Activated naive CD8-positive, alpha-beta T cell treated with anti-CD3 and anti-CD28 coated beads, Interleukin-2, amount 10 ng/mL, durations not matched to agents 7 days and 5 days (primary cell): Measurements from ENCODE around the gene FEM1C. TPM values are rescaled to one million over a fixed set of nuclear protein-coding genes. Genes with fewer than 3 reads are reported as not detected.

Experiments
- ATAC-seq: fragments of 150-1000 bp; cut with Tn5 transposase; one replicate; pipeline ENCODE4 v1.10.0; 2021; ENCODE audit warnings: low read depth, moderate library complexity
- POLR2A ChIA-PET: fragments of 350-600 bp; sonication (Branson Sonifier 250); formaldehyde crosslinking; loops from one replicate; lab custom pipeline; 2021; ENCODE audit warnings: antibody characterized with exemption; lab: Charles Lee
- DNase-seq: peaks from one replicate; pipeline ENCODE4 v3.0.0; 2021
- H3K27ac Mint-ChIP-seq: one replicate; pipeline ENCODE4 v1.8.0; 2022; ENCODE audit warnings: mild to moderate bottlenecking, mixed read lengths
- H3K27me3 Mint-ChIP-seq: one replicate; pipeline ENCODE4 v1.8.0; 2022; ENCODE audit warnings: mild to moderate bottlenecking, moderate library complexity, mixed read lengths
- H3K36me3 Mint-ChIP-seq: one replicate; pipeline ENCODE4 v1.8.0; 2021; ENCODE audit warnings: mild to moderate bottlenecking, mixed read lengths
- H3K4me1 Mint-ChIP-seq: one replicate; pipeline ENCODE4 v1.8.0; 2021; ENCODE audit warnings: mixed read lengths
- H3K4me3 Mint-ChIP-seq: one replicate; pipeline ENCODE4 v1.8.0; 2022; ENCODE audit warnings: mild to moderate bottlenecking, moderate library complexity, mixed read lengths
- H3K9me3 Mint-ChIP-seq: one replicate; pipeline ENCODE4 v1.8.0; 2021; ENCODE audit warnings: mixed read lengths
- total RNA-seq, 2 experiments: library from RNA; stranded (reverse); gene quantifications; one replicate each; pipeline ENCODE4 v1.2.3, GENCODE V29; 2021

Gene FEM1C, protein sequence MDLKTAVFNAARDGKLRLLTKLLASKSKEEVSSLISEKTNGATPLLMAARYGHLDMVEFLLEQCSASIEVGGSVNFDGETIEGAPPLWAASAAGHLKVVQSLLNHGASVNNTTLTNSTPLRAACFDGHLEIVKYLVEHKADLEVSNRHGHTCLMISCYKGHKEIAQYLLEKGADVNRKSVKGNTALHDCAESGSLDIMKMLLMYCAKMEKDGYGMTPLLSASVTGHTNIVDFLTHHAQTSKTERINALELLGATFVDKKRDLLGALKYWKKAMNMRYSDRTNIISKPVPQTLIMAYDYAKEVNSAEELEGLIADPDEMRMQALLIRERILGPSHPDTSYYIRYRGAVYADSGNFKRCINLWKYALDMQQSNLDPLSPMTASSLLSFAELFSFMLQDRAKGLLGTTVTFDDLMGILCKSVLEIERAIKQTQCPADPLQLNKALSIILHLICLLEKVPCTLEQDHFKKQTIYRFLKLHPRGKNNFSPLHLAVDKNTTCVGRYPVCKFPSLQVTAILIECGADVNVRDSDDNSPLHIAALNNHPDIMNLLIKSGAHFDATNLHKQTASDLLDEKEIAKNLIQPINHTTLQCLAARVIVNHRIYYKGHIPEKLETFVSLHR
- total RNA-seq = 10 to 100 TPM; 14.9 to 15.6 TPM

DNA sequence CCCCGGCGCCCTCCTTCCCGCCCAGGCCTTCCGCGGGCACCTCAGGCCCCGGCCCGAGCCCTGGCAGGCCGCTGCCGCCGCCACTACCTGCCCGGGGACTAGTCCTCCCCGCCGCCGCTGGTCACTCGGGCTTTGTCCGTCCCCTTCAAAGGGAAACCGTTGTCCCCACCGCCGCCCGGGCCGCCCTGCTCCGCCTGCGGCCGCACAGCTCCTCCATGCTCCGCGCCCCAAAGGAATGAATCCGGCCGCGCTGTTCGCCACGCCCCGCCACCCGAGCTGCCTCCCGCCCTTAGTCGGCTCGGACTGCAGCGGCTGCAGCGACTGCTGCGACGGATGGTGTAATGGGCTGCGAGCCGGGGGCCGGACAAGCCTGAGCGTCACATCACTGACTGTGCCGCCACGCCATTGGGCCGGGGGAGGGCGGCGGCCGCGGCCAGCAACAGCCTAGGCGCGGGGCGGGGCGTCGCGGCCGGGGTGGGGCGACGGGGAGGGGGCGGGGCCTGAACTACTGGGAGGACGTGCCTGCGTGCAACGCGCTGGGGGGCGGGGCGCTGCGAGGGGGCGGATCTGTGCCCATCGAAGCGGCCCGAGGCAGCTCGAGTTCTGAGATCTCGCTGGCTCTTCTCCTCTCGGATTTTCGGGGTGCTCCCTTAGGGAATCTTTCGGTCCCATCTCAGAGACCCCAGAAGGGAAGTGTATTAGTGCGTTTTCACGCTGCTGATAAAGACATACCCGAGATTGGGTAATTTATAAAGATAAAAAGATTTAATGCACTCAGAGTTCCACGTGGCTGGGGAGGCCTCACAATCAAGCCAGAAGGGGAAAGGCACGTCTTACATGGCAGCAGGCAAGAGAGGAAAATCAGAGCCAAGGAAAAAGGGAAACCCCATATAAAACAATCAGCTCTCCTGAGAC, at the start of gene FEM1C:
Gene FEM1C, minus strand, starts transcription at position 340 of the 915 bp plus-strand sequence. CDS start 1,282 bp downstream, outside the sequence.
- Mint-ChIP-seq H3K27ac (peak within 1 kb of the TSS; percentile 100), H3K9me3 (no peaks in the 10 kb centered on the region), H3K4me3 (peak within 1 kb of the TSS; percentile 96), H3K27me3 (no peaks in the 10 kb centered on the region), H3K4me1 (peaks cover 28% of the 10 kb centered on the region), H3K36me3 (peaks cover 29% of the 10 kb centered on the region)
- peak; percentile 98 for DNase-seq
- peak; percentile 98 for ATAC-seq
- POLR2A ChIA-PET = interaction anchor here (1.0 to 2.8 kb wide), 6 partner anchors 10 to 298 kb away, joined by 4 to 17 read pairs (median 5); partner anchors contain the start of genes PGGT1B and TMED7

DNA sequence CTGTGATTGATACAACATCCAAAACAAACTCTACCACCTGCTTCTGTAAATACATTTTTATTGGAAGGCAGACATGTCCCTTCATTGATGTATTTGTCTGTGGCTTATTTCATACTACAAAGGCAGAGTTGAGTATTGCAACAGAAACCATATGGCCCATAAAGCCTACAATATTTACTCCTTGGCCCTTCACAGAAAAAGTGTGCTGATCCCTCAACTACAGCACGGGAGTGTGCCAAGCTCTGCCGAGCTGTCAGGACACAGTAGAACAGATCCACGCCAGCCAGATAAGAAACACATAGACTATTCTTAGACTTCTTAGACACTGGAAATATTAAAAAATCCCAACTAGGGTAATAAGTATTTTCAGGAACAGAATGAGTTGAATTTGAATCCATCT, 44.5 kb upstream of the FEM1C start:
- no peak overlapping the region for H3K4me3 Mint-ChIP-seq
- no peak overlapping the region for H3K27ac Mint-ChIP-seq
- ATAC-seq (no peak), DNase-seq (no peak)
- peaks cover 1% of the 10 kb centered on the region for H3K36me3 Mint-ChIP-seq
- POLR2A ChIA-PET = no interaction called here
- peaks cover 4% of the 10 kb centered on the region for H3K27me3 Mint-ChIP-seq
- no peaks in the 10 kb centered on the region for H3K4me1 Mint-ChIP-seq
- H3K9me3 Mint-ChIP-seq = no peaks in the 10 kb centered on the region

DNA sequence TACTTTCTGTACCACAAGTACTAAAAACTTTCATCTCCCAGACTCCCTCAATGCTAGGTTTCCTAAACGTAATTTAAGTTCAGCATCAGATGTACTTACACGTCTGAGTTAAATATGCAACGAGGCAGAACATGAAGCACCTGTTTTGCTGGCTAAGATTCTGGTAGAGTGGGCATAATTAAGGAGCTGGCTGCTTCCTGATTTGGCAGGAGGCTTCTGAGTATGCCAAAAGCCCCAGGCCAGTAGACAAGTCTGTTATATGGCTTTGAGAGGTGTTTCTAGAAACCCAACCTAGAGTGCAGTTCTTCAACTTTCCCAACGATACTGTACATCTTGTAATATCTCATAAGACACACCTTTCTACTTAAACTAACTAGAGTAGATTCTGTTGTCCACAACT, 44.1 kb upstream of the FEM1C start:
- POLR2A ChIA-PET = no interaction called here
- DNase-seq (no peak), ATAC-seq (no peak)
- Mint-ChIP-seq H3K36me3 (peaks cover 1% of the 10 kb centered on the region), H3K27me3 (peaks cover 4% of the 10 kb centered on the region), H3K9me3 (no peaks in the 10 kb centered on the region), H3K4me1 (no peaks in the 10 kb centered on the region), H3K4me3 (no peak overlapping the region), H3K27ac (no peak overlapping the region)

DNA sequence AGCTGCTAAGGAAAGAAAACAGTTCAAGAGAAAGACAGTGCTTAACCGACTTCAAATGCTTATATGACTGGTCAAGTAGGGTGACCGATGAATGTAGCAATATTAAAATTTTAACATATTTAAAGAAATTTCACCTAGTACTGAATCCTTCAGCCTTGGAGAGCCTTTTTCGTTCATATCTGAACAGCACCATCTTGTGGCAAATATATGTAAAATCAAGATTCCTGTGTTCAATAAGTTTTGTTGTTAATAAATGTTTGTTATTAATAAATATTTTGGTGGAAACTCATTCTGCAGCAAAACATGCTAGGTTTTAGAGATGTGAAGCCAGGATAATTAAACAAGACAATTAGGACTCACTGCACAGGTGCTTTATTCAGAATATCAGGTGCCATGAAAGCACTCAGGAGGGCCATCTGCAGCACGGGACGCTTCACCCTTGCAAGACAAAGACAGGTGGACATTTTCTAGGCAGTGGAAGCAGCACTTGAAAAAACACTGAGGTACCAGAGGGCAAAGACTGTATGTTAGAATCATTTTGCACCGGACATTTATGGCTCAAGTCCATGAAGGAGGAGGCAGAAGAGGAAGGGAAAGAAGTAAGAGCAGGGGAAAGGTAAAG, 42.1 kb upstream of the FEM1C start:
- Mint-ChIP-seq H3K36me3 (peaks cover 1% of the 10 kb centered on the region), H3K27ac (no peak overlapping the region), H3K9me3 (no peaks in the 10 kb centered on the region), H3K4me1 (no peaks in the 10 kb centered on the region), H3K27me3 (peaks cover 4% of the 10 kb centered on the region), H3K4me3 (no peak overlapping the region)
- ATAC-seq (no peak), DNase-seq (no peak)
- POLR2A ChIA-PET = no interaction called here

DNA sequence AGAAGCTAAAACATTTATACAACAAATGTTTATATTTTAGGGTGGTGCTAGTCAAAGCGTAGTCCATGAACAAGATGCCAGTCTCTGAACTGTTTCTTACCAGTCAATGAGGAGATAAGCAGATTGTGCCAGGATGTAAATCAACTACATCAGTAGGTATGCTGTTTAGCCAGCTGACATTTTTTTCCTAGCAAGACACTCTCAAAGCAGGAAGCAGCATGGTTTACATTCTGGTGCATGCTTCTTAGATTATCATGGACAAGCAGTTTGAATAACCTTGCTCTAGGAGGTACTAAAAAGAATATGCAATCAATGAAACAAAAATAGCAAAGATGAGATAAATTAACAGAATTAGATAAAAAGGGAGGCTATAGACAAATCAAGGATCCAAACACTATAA, 40.7 kb upstream of the FEM1C start:
- no peaks in the 10 kb centered on the region for H3K27me3 Mint-ChIP-seq
- H3K9me3 Mint-ChIP-seq = no peaks in the 10 kb centered on the region
- H3K27ac Mint-ChIP-seq = no peak overlapping the region
- POLR2A ChIA-PET = no interaction called here
- peaks cover 2% of the 10 kb centered on the region for H3K36me3 Mint-ChIP-seq
- ATAC-seq (no peak), DNase-seq (no peak)
- no peaks in the 10 kb centered on the region for H3K4me1 Mint-ChIP-seq
- no peak overlapping the region for H3K4me3 Mint-ChIP-seq

DNA sequence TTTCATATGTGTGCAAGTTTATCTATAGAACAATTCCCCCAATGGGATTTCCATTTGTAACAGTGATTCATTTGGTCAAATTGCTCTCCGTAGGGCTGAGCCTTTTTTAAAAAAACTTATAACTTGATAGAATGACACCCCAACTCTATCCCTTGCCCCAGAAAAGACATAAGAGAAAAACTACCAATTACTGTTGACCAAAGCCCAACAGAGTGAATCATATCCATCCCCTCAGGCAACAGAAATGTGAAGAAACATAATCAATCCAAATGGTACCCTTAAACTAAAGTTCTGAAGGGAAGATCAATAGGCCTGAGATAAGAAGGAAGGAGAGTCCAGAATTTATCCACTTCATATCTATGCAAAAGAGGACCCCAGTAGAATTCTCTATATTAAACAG, 39.9 kb upstream of the FEM1C start:
- ATAC-seq = no peak
- no peaks in the 10 kb centered on the region for H3K27me3 Mint-ChIP-seq
- H3K4me3 Mint-ChIP-seq = no peak overlapping the region
- H3K27ac Mint-ChIP-seq = no peak overlapping the region
- POLR2A ChIA-PET = no interaction called here
- no peaks in the 10 kb centered on the region for H3K9me3 Mint-ChIP-seq
- H3K36me3 Mint-ChIP-seq = peaks cover 2% of the 10 kb centered on the region
- no peak for DNase-seq
- no peaks in the 10 kb centered on the region for H3K4me1 Mint-ChIP-seq

DNA sequence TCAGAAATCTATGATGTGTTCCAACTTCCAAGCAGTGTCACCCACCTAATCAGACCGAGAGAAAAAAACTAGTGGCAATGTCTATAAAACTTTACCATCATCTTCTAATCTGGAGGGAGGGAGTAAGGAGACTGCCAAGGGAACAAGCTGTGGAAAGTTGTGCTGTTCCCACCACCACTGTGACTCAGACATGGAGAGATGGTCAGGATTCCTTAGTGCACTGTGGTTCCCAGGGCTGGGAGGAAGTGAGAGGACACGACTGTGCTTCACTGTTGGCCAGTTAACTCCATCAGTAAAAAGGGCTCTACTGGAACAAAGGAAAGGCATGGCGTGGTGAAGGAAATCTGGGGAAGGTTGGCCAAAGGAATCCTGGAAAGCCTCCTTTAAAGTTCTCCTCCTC, 38.9 kb upstream of the FEM1C start:
- Mint-ChIP-seq H3K36me3 (peaks cover 2% of the 10 kb centered on the region), H3K4me3 (no peak overlapping the region), H3K27ac (no peak overlapping the region), H3K4me1 (no peaks in the 10 kb centered on the region), H3K27me3 (no peaks in the 10 kb centered on the region), H3K9me3 (no peaks in the 10 kb centered on the region)
- DNase-seq (no peak), ATAC-seq (no peak)
- POLR2A ChIA-PET = no interaction called here

DNA sequence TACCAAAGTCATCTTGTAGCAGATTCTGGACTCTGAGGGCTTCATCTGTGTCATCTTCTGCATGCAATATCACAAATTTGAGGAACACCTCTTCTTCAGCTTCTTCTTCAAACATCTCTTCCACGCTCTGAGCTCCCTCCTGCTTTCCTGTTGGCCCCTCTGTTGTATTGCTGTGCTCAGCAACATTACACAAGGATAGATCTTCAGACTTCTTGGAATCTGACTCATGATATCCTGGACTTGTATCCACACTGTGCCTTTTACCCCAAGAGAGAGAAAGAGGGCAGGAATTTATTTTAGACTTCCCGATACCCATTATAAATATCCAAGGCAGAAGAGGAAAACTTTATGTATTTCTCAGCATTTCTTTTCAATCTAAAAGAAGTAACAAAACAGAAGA, 36.4 kb upstream of the FEM1C start:
- POLR2A ChIA-PET = no interaction called here
- Mint-ChIP-seq H3K27me3 (no peaks in the 10 kb centered on the region), H3K4me3 (no peak overlapping the region), H3K27ac (no peak overlapping the region), H3K4me1 (no peaks in the 10 kb centered on the region), H3K36me3 (peaks cover 2% of the 10 kb centered on the region), H3K9me3 (no peaks in the 10 kb centered on the region)
- no peak for DNase-seq
- ATAC-seq = no peak

DNA sequence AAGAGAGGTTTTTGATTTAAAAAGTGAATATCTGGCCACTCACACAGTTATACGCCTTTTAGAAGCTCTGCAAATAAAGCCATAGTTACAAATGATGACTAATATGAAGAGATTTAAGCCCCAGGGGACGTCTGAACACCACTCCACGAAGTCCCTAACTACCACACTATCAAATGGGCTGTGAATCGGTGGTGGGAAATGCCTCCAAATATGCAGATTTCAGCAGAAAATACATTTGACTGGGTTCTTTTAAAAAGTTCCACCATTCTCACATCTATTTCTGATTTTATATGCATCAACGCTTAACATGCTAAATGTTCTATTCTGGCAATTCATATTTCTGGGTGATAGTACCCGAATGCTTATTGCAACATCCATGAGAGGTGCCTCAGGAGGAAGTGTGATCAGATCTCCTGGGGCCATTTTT, 35.2 kb upstream of the FEM1C start:
- no peak for ATAC-seq
- Mint-ChIP-seq H3K27me3 (no peaks in the 10 kb centered on the region), H3K9me3 (no peaks in the 10 kb centered on the region), H3K4me3 (no peak overlapping the region), H3K36me3 (peaks cover 2% of the 10 kb centered on the region), H3K27ac (no peak overlapping the region), H3K4me1 (no peaks in the 10 kb centered on the region)
- POLR2A ChIA-PET = no interaction called here
- DNase-seq = no peak

DNA sequence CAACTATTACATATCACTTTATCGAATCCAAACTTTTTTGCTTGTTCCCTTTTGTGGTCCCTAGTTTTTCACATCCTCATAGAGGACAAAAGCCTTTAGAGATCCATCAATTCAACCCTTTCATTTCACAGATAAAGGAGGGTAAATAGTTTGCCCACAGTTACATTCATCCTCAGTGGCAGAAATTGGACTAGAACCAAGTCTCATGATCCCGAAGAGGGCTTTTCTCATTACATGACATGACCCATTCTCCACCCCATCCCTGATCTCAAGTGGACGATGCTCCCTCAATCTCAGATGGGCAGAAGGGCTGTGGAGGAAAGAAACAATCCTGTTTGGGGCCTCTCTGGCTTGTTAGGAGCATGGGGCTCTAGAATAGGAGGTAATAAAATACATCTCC, 34.6 kb upstream of the FEM1C start:
- Mint-ChIP-seq H3K4me1 (no peaks in the 10 kb centered on the region), H3K9me3 (no peaks in the 10 kb centered on the region), H3K4me3 (no peak overlapping the region), H3K36me3 (peaks cover 2% of the 10 kb centered on the region), H3K27ac (no peak overlapping the region), H3K27me3 (peaks cover 3% of the 10 kb centered on the region)
- no peak for DNase-seq
- no peak for ATAC-seq
- POLR2A ChIA-PET = no interaction called here

DNA sequence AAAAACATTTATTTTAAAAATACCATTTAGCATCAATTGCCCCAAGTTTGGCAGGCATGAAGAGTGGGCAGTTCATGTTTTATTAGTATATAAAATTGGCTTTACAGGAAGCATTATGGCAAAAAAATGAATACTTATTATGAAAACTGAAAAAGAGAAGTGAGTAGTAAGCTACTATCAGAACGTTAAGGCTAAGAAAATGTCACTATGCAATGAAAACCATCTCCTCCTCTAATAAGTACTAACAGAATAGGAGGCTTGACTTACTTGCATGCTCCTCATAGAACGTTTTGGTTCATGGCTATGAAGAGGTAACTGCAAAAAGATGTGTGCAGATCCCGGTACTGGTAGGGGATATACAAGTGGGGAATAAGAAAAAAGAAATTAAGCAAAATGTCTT, 34.1 kb upstream of the FEM1C start:
- Mint-ChIP-seq H3K27me3 (peaks cover 6% of the 10 kb centered on the region), H3K36me3 (peaks cover 2% of the 10 kb centered on the region), H3K9me3 (no peaks in the 10 kb centered on the region), H3K4me1 (no peaks in the 10 kb centered on the region), H3K27ac (no peak overlapping the region), H3K4me3 (no peak overlapping the region)
- DNase-seq (no peak), ATAC-seq (no peak)
- POLR2A ChIA-PET = no interaction called here

DNA sequence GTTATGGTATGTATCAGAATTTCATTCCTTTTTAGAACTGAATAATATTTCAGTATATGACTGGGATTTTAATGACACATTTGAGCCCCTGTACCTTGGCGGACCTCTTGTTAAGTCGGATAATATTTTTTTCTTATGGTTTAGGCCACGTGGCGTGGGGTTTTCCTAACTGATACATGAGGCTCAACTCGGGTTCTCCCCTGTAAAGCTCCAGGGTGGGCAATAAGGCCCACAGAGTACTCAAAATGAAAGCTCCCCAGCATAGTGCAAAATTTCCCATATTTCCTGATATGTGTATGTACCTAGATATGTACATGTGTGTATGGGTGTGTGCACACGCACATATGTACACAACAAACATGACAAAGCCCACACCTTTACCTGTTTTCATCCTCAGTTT, 33.2 kb upstream of the FEM1C start:
- H3K4me3 Mint-ChIP-seq = no peak overlapping the region
- no peaks in the 10 kb centered on the region for H3K4me1 Mint-ChIP-seq
- H3K9me3 Mint-ChIP-seq = no peaks in the 10 kb centered on the region
- POLR2A ChIA-PET = no interaction called here
- DNase-seq (no peak), ATAC-seq (no peak)
- peaks cover 7% of the 10 kb centered on the region for H3K27me3 Mint-ChIP-seq
- peaks cover 2% of the 10 kb centered on the region for H3K36me3 Mint-ChIP-seq
- H3K27ac Mint-ChIP-seq = no peak overlapping the region

DNA sequence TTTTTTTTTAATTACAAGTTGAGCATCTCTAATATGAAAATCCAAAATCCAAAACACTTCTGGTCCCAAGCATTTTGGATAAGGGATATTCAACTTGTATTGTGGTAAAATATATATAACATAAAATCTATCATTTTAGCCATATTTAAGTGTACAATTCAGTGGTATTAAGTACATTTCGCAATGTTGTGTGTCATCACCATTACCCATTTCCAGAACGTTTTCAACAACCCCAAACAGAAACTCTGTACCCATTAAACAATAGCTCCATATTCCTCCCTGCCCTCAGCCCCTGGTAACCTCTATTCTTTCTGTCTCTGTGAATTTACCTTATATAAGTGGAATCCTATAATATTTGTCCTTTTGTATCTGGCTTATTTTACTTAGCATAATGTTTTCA, 32.8 kb upstream of the FEM1C start:
- H3K27me3 Mint-ChIP-seq = peaks cover 7% of the 10 kb centered on the region
- no peak for DNase-seq
- H3K27ac Mint-ChIP-seq = no peak overlapping the region
- H3K4me1 Mint-ChIP-seq = no peaks in the 10 kb centered on the region
- peaks cover 2% of the 10 kb centered on the region for H3K36me3 Mint-ChIP-seq
- H3K4me3 Mint-ChIP-seq = no peak overlapping the region
- no peaks in the 10 kb centered on the region for H3K9me3 Mint-ChIP-seq
- no peak for ATAC-seq
- POLR2A ChIA-PET = no interaction called here
